ENCODE results near the gene ARAP1.

The ARAP1 gene

GRCh38 chr11:72672597-72673238 lies 79.5 kb downstream of the ARAP1 start:
- no peak for DNase-seq (ENCODE audit: low read depth, low spot score)
- no peak overlapping the region for H3K27ac ChIP-seq

- H3K27ac ChIP-seq = no peak overlapping the region
These were observed 80.8 kb downstream of the ARAP1 start for GRCh38 chr11:72671152-72672099.

GRCh38 chr11:72670041-72670440 lies 82.2 kb downstream of the ARAP1 start:
- H3K27ac ChIP-seq = no peak overlapping the region
- DNase-seq (ENCODE audit: low read depth, low spot score) = no peak

More at GRCh38 chr11:72671152-72672099, 80.8 kb downstream of the ARAP1 start:
- no peak for DNase-seq (ENCODE audit: low read depth, low spot score)

- no peak overlapping the region for H3K27ac ChIP-seq
- no peak for DNase-seq (ENCODE audit: low read depth, low spot score)
These were observed 82.7 kb downstream of the ARAP1 start for GRCh38 chr11:72669527-72669926.

GRCh38 chr11:72668629-72669347 lies 83.4 kb downstream of the ARAP1 start:
- DNase-seq (ENCODE audit: low read depth, low spot score) = no peak
- no peak overlapping the region for H3K27ac ChIP-seq

GRCh38 chr11:72665911-72666472 lies 86.2 kb downstream of the ARAP1 start:
- H3K27ac ChIP-seq = no peak overlapping the region

GRCh38 chr11:72662036-72662435 lies 90.2 kb downstream of the ARAP1 start:
- no peak overlapping the region for H3K27ac ChIP-seq
- no peak for DNase-seq (ENCODE audit: low read depth, low spot score)

More at GRCh38 chr11:72665911-72666472, 86.2 kb downstream of the ARAP1 start:
- no peak for DNase-seq (ENCODE audit: low read depth, low spot score)

GRCh38 chr11:72661486-72661885 lies 90.7 kb downstream of the ARAP1 start:
- no peak for DNase-seq (ENCODE audit: low read depth, low spot score)
- H3K27ac ChIP-seq = no peak overlapping the region

GRCh38 chr11:72658989-72659640 lies 93.1 kb downstream of the ARAP1 start:
- H3K27ac ChIP-seq = no peak overlapping the region
- no peak for DNase-seq (ENCODE audit: low read depth, low spot score)

- no peak for DNase-seq (ENCODE audit: low read depth, low spot score)
- H3K27ac ChIP-seq = no peak overlapping the region
These were observed 94.7 kb downstream of the ARAP1 start for GRCh38 chr11:72657411-72658100.

- no peak for DNase-seq (ENCODE audit: low read depth, low spot score)
- H3K27ac ChIP-seq = no peak overlapping the region
These were observed 96.2 kb downstream of the ARAP1 start for GRCh38 chr11:72655896-72656464.

GRCh38 chr11:72655014-72655413 lies 97.2 kb downstream of the ARAP1 start:
- H3K27ac ChIP-seq = no peak overlapping the region
- DNase-seq (ENCODE audit: low read depth, low spot score) = no peak

- no peak for DNase-seq (ENCODE audit: low read depth, low spot score)
- H3K27ac ChIP-seq = no peak overlapping the region
These were observed 98.6 kb downstream of the ARAP1 start for GRCh38 chr11:72653649-72654048.

GRCh38 chr11:72652873-72653630 lies 99.2 kb downstream of the ARAP1 start:
- DNase-seq (ENCODE audit: low read depth, low spot score) = no peak
- no peak overlapping the region for H3K27ac ChIP-seq

- DNase-seq (ENCODE audit: low read depth, low spot score) = no peak
- H3K27ac ChIP-seq = no peak overlapping the region
These were observed 100.1 kb downstream of the ARAP1 start for GRCh38 chr11:72652133-72652532.

- DNase-seq (ENCODE audit: low read depth, low spot score) = no peak
- H3K27ac ChIP-seq = no peak overlapping the region
These were observed 102.8 kb downstream of the ARAP1 start for GRCh38 chr11:72649215-72649976.

GRCh38 chr11:72648384-72649136 lies 103.6 kb downstream of the ARAP1 start:
- H3K27ac ChIP-seq = no peak overlapping the region

More at GRCh38 chr11:72648384-72649136, 103.6 kb downstream of the ARAP1 start:
- no peak for DNase-seq (ENCODE audit: low read depth, low spot score)
